ENCODE results near the gene ANKZF1. TPM values are rescaled to one million over a fixed set of nuclear protein-coding genes. Genes with fewer than 3 reads are reported as not detected.

Gene ANKZF1
- total and polyA plus RNA-seq, 12 donors = 12.7 to 44.7 (median 25.5) TPM

GRCh38 chr2:219285373-219285735 lies 55.7 kb downstream of the ANKZF1 start:
- WGBS, 2 donors = 82 to 89% methylated on average over 12 of the region's 12 CpGs
- peaks cover 0 to 53% (median 8%) of the 10 kb centered on the region in 9 donors for H3K4me1 ChIP-seq
- no peaks in the 10 kb centered on the region for H3K9me3 ChIP-seq

GRCh38 chr2:219285894-219286425 lies 56.4 kb downstream of the ANKZF1 start:
- H3K9me3 ChIP-seq = no peaks in the 10 kb centered on the region
- H3K27ac ChIP-seq = peak overlapping the region in 4 of 10 donors; percentile 10 to 50 (median 25)
- TF ChIP-seq CTCF (IDR thresholded peaks at IDR 0.05) = no peak
- intact Hi-C loops (cut with DNase I) = no loop called here
- ATAC-seq = peak; percentile 6 to 46 (median 34)
- no peaks in the 10 kb centered on the region for H3K27me3 ChIP-seq
- 68 to 70% methylated on average over 17 of the region's 17 CpGs for WGBS, 2 donors
- no peak for DNase-seq
- peaks cover 0 to 47% (median 2%) of the 10 kb centered on the region in 9 donors for H3K4me1 ChIP-seq
- H3K36me3 ChIP-seq = peaks cover 0 to 59% (median 43%) of the 10 kb centered on the region in 9 donors
- H3K4me3 ChIP-seq = no peak overlapping the region

More at GRCh38 chr2:219285373-219285735, 55.7 kb downstream of the ANKZF1 start:
- no peak for TF ChIP-seq CTCF (IDR thresholded peaks at IDR 0.05)
- intact Hi-C loops (cut with DNase I) = no loop called here
- Histone ChIP-seq H3K4me3 (no peak overlapping the region), H3K27me3 (no peaks in the 10 kb centered on the region), H3K36me3 (peaks cover 0 to 66% (median 47%) of the 10 kb centered on the region in 9 donors), H3K27ac (peak overlapping the region in 4 of 10 donors; percentile 19 to 50 (median 20))
- ATAC-seq (no peak), DNase-seq (no peak)

Other genes starting within 250 kb of the ANKZF1 start
- not detected for gene FEV, start 244.6 kb upstream of the ANKZF1 start, total RNA-seq
- not detected for gene FEV, start 244.6 kb upstream of the ANKZF1 start, polyA plus RNA-seq
- gene CRYBA2, start 236.4 kb upstream of the ANKZF1 start, total RNA-seq = not detected
- gene CRYBA2, start 236.4 kb upstream of the ANKZF1 start, polyA plus RNA-seq = not detected
- gene CFAP65, start 188.3 kb upstream of the ANKZF1 start, total RNA-seq = not detected
- gene CFAP65, start 188.3 kb upstream of the ANKZF1 start, polyA plus RNA-seq = not detected
- gene IHH, start 168.9 kb upstream of the ANKZF1 start, total RNA-seq = under 1 TPM in 1 of 10 donors, not detected in 9; 0.16 TPM
- under 1 TPM in 1 of 2 donors, not detected in 1; 0.03 TPM for gene IHH, start 168.9 kb upstream of the ANKZF1 start, polyA plus RNA-seq
- gene NHEJ1, start 69.0 kb upstream of the ANKZF1 start, total RNA-seq = 10 to 100 TPM in 1 of 10 donors, 1 to 10 TPM in 9; 4.7 to 12.0 (median 7.1) TPM
- 1 to 10 TPM; 3.8 to 9.6 TPM for gene NHEJ1, start 69.0 kb upstream of the ANKZF1 start, polyA plus RNA-seq
- gene SLC23A3, start 59.8 kb upstream of the ANKZF1 start, total RNA-seq = 1 to 10 TPM in 2 of 10 donors, under 1 TPM in 8; 0.30 to 2.1 (median 0.47) TPM
- gene SLC23A3, start 59.8 kb upstream of the ANKZF1 start, polyA plus RNA-seq = 1 to 10 TPM in 1 of 2 donors, under 1 TPM in 1; 0.28 to 1.8 TPM
- 10 to 100 TPM; 52.5 to 80.6 (median 63.6) TPM for gene CNPPD1, start 52.9 kb upstream of the ANKZF1 start, total RNA-seq
- 10 to 100 TPM; 35.5 to 84.7 TPM for gene CNPPD1, start 52.9 kb upstream of the ANKZF1 start, polyA plus RNA-seq
- gene RETREG2, start 51.5 kb upstream of the ANKZF1 start, total RNA-seq = 10 to 100 TPM; 24.1 to 47.3 (median 30.6) TPM
- 10 to 100 TPM; 11.3 to 39.0 TPM for gene RETREG2, start 51.5 kb upstream of the ANKZF1 start, polyA plus RNA-seq
- 10 to 100 TPM; 11.5 to 19.2 (median 16.4) TPM for gene ZFAND2B, start 23.0 kb upstream of the ANKZF1 start, total RNA-seq
- gene ZFAND2B, start 23.0 kb upstream of the ANKZF1 start, polyA plus RNA-seq = 10 to 100 TPM; 22.1 to 40.8 TPM
- 10 to 100 TPM in 9 of 10 donors, 1 to 10 TPM in 1; 9.8 to 31.0 (median 14.8) TPM for gene ABCB6, start 10.8 kb upstream of the ANKZF1 start, total RNA-seq
- 10 to 100 TPM; 31.0 to 34.0 TPM for gene ABCB6, start 10.8 kb upstream of the ANKZF1 start, polyA plus RNA-seq
- gene ATG9A, start 170 bp upstream of the ANKZF1 start, total RNA-seq = 100 to 1,000 TPM in 1 of 10 donors, 10 to 100 TPM in 9; 64.5 to 103 (median 76.4) TPM
- 10 to 100 TPM; 14.1 to 79.4 TPM for gene ATG9A, start 170 bp upstream of the ANKZF1 start, polyA plus RNA-seq
- gene GLB1L, start 15.6 kb downstream of the ANKZF1 start, total RNA-seq = 1 to 10 TPM; 1.6 to 5.2 (median 2.6) TPM
- gene GLB1L, start 15.6 kb downstream of the ANKZF1 start, polyA plus RNA-seq = 1 to 10 TPM; 1.5 to 2.1 TPM
- gene STK16, start 15.7 kb downstream of the ANKZF1 start, total RNA-seq = 10 to 100 TPM; 14.6 to 23.1 (median 19.7) TPM
- gene STK16, start 15.7 kb downstream of the ANKZF1 start, polyA plus RNA-seq = 10 to 100 TPM; 12.9 to 26.7 TPM
- gene TUBA4B, start 23.4 kb downstream of the ANKZF1 start, total RNA-seq = not detected
- not detected for gene TUBA4B, start 23.4 kb downstream of the ANKZF1 start, polyA plus RNA-seq
- gene TUBA4A, start 24.1 kb downstream of the ANKZF1 start, total RNA-seq = 100 to 1,000 TPM in 7 of 10 donors, 10 to 100 TPM in 3; 76.0 to 245 (median 145) TPM
- 100 to 1,000 TPM in 1 of 2 donors, 10 to 100 TPM in 1; 61.0 to 341 TPM for gene TUBA4A, start 24.1 kb downstream of the ANKZF1 start, polyA plus RNA-seq
- gene DNAJB2, start 49.6 kb downstream of the ANKZF1 start, total RNA-seq = 10 to 100 TPM; 55.6 to 87.6 (median 83.1) TPM
- gene DNAJB2, start 49.6 kb downstream of the ANKZF1 start, polyA plus RNA-seq = 100 to 1,000 TPM in 1 of 2 donors, 10 to 100 TPM in 1; 76.9 to 148 TPM
- gene PTPRN, start 79.6 kb downstream of the ANKZF1 start, total RNA-seq = under 1 TPM in 6 of 10 donors, not detected in 4; 0.26 to 0.51 (median 0.31) TPM
- gene PTPRN, start 79.6 kb downstream of the ANKZF1 start, polyA plus RNA-seq = under 1 TPM in 1 of 2 donors, not detected in 1; 0.09 TPM
- not detected for gene RESP18, start 102.9 kb downstream of the ANKZF1 start, total RNA-seq
- not detected for gene RESP18, start 102.9 kb downstream of the ANKZF1 start, polyA plus RNA-seq
- gene DNPEP, start 158.1 kb downstream of the ANKZF1 start, total RNA-seq = 100 to 1,000 TPM in 1 of 10 donors, 10 to 100 TPM in 9; 56.1 to 110 (median 74.0) TPM
- gene DNPEP, start 158.1 kb downstream of the ANKZF1 start, polyA plus RNA-seq = 10 to 100 TPM; 56.3 to 68.5 TPM
- gene DES, start 188.6 kb downstream of the ANKZF1 start, total RNA-seq = over 10,000 TPM; 12,560 to 18,019 (median 15,816) TPM
- over 10,000 TPM; 13,697 to 18,010 TPM for gene DES, start 188.6 kb downstream of the ANKZF1 start, polyA plus RNA-seq
- 100 to 1,000 TPM in 9 of 10 donors, 10 to 100 TPM in 1; 97.2 to 151 (median 120) TPM for gene SPEG, start 205.0 kb downstream of the ANKZF1 start, total RNA-seq
- 100 to 1,000 TPM in 1 of 2 donors, 10 to 100 TPM in 1; 62.9 to 130 TPM for gene SPEG, start 205.0 kb downstream of the ANKZF1 start, polyA plus RNA-seq